Measurements from ENCODE around the gene ASL.
"Not testable (repeated sequence)": the region's sequence is repeated elsewhere in the genome, so short reads cannot be mapped to it uniquely, and the experiment has no call there.

The ASL gene

DNA sequence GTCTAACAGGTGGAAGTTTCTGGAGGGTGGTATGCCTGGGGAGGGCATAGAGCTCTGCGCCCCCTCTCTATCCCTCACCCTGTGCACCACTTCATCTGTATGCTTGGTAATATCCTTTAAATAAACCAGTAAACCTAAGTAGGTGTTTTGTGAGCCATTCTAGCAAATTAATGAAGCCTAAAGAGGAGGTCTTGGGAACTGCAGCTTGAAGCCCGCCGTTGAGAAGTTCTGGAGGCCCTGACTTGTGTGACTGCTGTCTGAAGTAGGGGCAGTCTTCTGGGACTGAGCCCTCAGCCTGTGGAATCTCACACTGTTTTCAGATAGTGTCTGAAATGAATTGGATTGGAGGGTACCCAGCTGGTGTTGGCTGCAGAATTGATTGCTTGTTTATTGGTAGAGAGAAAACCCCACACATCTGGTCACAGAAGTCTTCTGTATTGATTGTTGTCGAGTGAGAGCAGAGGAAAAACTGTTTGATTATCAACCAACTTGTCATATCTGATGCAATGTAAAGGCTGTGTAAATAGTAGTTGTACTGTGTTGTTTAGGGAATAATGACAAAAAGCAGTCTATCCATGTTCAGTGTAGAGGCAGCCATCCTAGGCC lies 43.7 kb downstream of the ASL start:
- no peak for DNase-seq (ENCODE audit: low read depth)

DNA sequence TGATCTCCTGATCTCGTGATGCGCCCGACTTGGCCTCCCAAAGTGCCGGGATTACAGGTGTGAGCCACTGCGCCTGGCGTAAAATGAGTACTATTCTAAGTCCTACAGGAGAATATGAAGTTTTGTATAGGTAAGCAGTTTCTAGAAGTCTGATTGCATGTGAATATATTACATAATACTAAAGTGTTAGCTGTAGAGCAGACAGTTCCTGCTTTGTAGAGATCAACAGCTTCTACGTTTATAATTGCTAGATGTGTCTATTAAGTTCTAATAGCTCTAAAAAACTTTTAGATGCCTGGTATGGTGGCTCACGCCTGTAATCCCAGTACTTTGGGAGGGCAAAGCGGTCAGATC lies 47.5 kb downstream of the ASL start:
- DNase-seq (ENCODE audit: low read depth), result no peak

DNA sequence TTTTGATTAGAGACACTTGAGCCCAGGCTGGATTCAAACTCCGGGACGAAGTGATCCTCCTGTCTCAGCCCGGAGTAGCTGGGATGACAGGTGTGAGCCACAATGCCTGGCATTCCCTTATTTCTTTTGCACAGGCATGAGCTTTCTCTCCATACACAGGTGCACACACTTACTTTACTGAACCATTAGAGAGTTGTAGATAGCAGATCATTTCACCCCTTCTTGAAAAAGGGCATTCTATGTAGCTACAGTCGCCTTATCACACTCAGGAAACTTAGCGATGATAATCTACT lies 48.9 kb downstream of the ASL start:
- not testable (repeated sequence) for DNase-seq (ENCODE audit: low read depth)

DNA sequence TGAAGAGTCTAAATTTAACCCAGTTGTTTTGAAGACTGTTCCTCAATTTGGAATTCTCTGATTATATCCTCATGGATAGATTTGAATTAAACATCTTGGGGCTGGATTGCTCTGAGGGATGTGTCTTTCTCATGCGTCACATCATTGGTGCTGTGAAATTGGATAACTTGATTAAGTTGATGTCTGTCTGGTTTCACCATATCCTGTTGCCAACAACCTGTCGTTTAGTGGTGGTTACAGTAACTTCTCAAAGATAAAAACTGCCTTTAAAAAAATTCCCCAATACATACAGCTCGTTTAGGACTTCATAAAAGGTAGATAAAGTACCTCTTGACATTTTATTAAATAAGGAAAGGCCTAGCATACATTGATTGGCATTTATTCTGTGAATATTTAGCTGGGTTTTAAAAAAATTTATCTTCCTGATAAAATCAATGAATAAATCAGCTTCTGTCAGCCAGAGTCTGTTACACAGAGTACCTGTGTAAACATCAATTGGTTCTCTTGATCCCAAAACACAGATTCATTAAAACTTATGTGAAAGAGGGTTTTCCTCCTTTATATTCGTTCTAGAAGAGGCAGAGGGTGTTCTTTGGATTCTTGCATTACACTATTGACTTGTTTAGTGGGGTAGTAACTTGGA lies 49.6 kb downstream of the ASL start:
- no peak for DNase-seq (ENCODE audit: low read depth)

DNA sequence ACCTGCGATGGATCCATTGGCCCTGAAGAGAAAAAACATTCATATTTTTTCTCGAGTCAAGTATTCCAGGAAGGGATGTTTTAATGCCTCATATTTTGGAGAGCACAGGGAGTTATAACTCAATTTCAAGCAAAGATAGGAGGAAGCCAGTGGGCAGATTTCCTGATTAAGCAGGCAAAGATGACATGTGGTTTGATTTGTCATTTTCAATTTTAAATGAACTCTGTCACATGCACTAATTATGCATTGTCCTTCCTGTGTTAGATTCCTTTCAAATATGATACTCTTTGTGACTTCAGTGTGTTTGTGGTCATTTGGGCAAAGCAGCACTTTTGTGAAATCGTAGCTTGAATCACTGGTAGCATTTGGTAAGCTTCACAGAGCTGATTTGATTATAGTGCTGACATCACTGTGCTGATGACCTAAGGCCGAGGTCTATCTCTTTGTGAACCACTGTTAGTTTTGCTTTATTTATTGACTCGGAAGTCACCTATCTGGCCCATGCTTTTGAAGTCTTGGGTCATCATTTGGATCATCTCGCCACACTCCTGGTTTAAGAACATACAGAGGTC lies 50.2 kb downstream of the ASL start:
- not testable (repeated sequence) for DNase-seq (ENCODE audit: low read depth)

DNA sequence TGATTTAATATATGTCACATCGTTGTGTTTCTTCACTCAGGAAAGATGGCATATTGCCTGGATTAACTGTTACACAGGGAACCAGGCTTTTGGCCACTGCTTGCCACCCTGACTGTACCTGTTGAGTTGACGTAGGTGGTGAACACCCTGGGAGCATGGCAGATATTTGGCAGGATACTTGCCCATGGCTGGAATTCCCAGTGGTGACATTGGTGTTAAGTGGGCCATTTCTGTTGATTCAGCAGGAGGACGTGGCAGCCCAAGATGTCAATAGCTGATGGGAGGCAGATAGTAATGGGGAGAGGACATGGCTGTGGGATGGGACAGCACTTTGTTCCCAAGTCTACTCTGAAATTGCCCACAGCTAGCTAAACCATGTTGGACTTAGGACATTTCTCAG lies 51.6 kb downstream of the ASL start:
- DNase-seq (ENCODE audit: low read depth), result not testable (repeated sequence)

DNA sequence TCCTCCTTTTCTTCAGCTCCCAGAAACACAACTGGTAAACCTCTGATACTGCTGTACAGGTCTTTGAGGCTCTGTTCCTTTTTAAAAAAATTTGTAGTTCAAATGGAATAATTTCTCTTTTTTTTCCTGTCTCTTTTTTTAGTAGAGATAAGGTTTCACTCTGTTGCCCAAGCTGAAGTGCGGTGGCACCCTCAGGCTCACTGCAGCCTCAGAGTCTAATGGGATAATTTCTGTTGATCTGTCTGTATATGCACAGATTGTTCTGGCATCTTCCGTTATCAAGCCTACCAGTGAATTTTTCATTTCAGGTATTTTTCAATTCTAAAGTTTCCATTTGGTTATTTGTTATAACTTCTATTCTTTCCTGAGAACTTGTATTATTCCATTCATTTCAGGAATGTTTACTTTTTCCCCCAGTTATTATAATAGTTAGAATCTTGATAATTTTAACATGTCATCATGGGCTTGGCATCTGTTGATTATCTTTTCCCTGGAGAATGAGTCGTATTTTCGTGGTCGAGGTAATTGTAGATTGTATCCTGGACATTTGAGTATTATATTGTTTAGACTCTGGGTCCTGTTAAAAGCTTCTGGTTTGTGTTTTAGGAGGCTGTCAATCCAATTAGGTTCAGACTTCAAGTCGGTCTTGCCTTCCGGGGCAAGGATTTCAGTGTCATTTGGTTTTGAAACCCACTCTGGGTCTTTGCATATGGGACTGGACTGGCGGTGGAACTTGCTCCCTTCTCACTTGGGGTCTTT lies 63.6 kb downstream of the ASL start:
- no peak for DNase-seq (ENCODE audit: low read depth)

DNA sequence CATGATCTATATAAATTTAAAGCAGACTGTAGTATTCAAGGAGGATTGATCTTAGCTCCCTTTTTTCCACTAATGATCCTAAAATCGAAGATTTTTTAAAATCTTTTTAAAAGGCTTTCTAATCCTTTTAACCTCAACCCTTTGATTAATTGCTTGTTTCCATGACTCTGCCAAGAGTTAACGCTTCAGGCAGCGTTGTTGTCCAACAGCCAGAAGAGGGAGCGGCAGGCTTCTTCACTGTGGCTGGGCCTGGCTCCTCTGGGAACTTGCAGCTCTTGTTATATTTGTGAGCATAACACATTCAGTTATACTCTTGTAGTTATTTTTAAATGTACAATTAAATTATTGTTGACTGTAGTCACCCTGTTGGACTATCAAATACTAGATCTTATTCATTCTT lies 65.3 kb downstream of the ASL start:
- DNase-seq (ENCODE audit: low read depth), result peak; percentile 72

DNA sequence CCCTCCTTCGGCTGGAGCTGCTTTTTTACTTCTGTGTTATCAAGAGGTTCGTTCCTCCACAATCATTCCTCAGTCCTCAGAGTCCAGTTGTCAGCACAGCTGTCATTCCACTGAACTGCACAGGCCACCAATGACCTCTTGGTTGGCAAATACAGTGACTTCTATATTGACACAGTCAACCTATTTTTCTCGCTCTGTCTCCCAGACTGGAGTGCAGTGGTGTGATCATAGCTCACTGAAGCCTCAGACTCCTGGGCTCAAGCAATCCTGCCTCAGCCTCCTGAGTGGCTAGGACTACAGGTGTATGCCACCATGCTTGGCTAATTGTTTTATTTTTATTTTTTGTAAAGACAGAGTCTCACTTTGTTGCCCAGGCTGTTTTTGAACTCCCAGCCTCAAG lies 66.7 kb downstream of the ASL start:
- DNase-seq (ENCODE audit: low read depth), result no peak

DNA sequence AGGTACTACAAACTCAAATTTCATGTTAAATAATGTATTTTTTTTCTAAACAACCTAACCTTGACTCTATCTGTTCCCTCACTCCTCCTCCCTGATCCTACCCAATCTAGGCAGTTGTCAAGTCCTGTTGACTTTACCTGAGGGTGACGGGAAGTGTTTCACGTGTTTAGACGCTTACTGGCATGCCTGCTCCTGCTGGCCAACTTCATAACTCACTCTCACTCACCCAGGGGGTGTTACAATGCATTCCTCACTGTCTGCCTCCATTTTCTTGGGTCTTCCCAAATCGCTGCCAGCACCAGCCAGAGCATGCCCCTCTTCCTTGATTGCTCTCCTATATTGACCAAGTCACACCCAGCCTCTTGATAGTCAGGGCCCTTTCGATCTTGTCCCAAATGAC lies 67.4 kb downstream of the ASL start:
- no peak for DNase-seq (ENCODE audit: low read depth)
